Choroid plexus epithelial cell (primary cell): Measurements from ENCODE around the gene HNF1A.

ENCODE experiments used
- DNase-seq: peaks from one replicate; pipeline ENCODE4 v3.0.0-alpha.2; 2010; ENCODE audit warnings: low read depth
- H3K4me3 ChIP-seq: 2 replicates; pipeline ENCODE4 v1.5.1; 2011; ENCODE audit warnings: low read depth, mild to moderate bottlenecking, control low read depth, low read length, moderate library complexity
- CTCF ChIP-seq: conservative IDR thresholded peaks from 2 replicates; pipeline ENCODE4 v1.5.1; 2011; ENCODE audit warnings: low read depth, mild to moderate bottlenecking, control low read depth, inconsistent platforms, low read length, moderate library complexity

The HNF1A gene

DNA sequence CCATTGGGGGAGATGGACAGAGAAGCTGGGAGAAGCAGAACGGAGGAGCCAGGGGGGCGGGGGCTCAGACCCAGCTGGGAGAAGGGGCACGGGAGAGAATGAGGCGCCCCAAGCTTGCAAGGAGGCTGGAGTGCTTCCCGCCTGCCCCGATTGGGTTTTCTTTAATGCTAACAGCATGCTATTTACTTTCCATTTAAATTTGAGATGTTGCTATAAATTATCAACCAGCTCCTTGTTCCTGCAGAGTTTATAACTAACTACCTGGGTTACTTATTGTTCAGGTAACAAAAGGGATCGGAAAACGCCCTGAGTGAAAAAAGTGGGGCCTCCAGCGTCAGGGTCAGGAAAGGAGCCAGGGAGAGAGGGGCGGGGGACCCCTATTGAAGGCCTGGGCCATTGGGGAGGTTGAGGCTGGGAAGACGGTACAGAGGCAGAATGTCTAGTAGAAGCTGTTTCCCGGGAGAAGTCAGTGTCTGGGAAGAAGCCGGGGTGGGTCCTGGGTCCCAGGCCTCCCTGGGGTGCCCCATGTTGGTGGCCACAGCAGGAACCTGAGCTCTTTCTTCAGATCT, 2.5 kb downstream of the HNF1A start:
- no peak overlapping the region for H3K4me3 ChIP-seq
- DNase-seq: no peak
- no peak for TF ChIP-seq CTCF

DNA sequence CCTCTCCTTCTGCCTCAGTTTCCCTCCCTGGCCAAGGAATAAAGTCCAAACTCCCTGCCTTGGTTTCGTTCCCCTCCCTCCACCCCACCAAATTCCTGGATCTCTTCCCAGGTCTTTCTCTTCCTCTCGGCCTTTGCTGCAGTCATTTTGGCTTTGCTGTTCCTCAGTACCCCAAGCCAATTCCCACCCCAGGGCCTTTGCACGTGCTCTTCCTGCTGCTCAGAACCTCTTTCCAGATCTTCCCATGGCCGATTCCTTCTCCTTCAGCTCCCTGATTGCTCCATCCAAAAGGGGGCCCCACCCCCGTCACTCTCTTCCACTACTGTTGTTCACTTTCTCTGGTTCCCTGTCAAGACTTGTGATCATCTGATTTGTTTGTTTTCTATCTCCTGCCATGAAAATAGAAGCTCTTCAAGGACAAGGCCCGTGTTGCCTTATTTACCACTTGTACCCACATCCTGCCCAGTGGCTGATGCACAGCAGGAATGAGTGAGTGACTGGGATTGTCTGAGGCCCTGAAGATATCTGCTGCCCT, 3.1 kb downstream of the HNF1A start:
- DNase-seq: no peak
- no peak overlapping the region for H3K4me3 ChIP-seq
- no peak for TF ChIP-seq CTCF

DNA sequence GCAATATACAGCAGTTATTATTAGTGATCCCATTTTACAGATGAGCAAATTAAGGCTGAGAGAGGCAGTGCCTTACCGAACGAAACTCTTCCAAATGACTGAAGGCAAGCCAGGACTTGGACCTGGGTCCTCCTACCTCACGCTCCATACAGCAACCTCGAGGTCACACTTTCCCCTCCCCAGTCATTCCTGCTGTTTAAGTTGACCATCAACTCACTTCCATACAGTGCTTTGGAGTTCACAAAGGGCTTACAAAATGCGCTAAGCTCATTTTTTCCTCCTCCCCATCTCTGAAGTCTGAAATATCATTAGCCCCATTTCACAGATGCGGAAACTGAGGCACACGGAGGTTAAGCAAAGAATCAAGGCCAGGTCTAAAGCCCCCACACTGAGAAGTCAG, 4.3 kb downstream of the HNF1A start:
- TF ChIP-seq CTCF: no peak
- no peak overlapping the region for H3K4me3 ChIP-seq
- DNase-seq: no peak

DNA sequence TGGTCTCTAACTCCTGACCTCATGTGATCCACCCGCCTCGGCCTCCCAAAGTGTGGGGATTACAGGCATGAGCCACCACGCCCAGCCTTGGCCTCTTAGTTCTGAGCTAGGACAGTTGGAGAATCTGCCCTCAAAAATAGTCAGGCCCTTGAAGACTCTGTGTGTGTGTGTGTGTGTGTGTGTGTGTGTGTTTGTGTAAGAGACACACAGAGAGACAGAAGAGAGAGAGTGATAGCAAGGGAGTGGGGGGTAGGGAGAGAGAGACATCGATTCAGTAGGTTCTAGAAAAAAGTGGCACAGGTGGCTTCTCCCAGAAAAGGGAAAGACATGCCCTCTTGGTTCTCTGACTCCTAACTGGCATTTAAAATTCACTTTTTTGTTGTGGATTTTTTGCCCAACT, 5.4 kb downstream of the HNF1A start:
- no peak for DNase-seq
- H3K4me3 ChIP-seq: no peak overlapping the region
- no peak for TF ChIP-seq CTCF

GRCh38 chr12:120984351-120984898, 6.1 kb downstream of the HNF1A start:
- H3K4me3 ChIP-seq: no peak overlapping the region
- TF ChIP-seq CTCF: no peak
- DNase-seq: no peak

- no peak overlapping the region for H3K4me3 ChIP-seq
- no peak for TF ChIP-seq CTCF
- no peak for DNase-seq
Measured at GRCh38 chr12:120988234-120988633, 9.9 kb downstream of the HNF1A start.

DNA sequence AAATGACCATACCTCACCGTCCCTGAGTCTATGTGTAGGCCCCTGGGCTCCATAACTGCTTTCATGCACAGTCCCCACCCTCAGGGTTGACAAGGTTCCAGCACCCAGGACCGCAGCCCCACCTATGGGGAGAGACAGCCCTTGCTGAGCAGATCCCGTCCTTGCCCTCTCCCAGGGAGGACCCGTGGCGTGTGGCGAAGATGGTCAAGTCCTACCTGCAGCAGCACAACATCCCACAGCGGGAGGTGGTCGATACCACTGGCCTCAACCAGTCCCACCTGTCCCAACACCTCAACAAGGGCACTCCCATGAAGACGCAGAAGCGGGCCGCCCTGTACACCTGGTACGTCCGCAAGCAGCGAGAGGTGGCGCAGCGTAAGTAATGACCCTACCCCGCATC, 10.3 kb downstream of the HNF1A start:
- no peak overlapping the region for H3K4me3 ChIP-seq
- DNase-seq: no peak
- TF ChIP-seq CTCF: no peak
